ENCODE results near the gene C1QC.
A peak's percentile ranks its signal among the peaks of the same experiment; 100 is the strongest.
"Not testable (repeated sequence)": the region's sequence is repeated elsewhere in the genome, so short reads cannot be mapped to it uniquely, and the experiment has no call there.

Gene C1QC

DNA sequence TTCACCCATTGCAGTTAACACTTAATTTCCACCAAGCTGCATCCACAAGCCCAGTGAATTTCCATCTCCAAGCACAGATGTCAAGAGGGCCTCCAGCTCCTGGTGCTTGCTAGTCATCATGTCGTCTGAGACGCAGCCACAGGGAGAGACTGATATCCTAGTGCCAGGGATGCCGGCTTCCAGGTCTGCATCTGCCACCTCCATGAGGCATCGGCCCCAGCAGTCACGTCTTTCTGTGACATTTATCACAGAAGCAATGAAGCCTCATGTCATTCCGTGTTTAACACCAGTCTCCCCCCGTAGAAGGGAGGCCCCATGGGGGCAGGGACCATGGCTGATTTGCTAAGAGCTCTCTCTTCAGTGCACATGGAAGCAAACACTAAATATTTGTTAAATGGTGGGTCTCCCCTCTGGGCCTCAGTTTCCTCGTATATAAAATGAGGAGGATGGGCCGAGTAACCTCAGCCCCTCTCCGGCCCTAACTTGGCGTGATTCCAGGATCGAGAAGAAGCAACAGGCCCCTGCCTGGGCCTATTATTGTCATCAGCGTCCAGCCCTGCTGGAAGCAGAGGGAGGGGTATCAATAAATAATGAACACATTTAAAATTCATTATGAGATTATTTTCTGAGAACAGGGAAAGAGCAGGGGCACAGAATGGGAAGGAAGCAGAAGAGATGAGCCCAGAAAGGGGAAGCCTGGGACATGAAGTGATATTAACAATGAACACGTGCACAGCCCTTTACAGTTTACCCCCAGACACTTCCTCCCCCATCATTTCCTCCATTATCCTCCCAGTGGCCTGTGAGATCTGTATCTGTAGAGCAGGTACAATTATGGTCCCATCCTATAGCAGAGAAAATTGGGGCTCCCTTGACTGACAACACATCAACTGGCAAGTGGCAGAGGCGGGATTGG lies 8.8 kb downstream of the C1QC start:
- no peak for DNase-seq

DNA sequence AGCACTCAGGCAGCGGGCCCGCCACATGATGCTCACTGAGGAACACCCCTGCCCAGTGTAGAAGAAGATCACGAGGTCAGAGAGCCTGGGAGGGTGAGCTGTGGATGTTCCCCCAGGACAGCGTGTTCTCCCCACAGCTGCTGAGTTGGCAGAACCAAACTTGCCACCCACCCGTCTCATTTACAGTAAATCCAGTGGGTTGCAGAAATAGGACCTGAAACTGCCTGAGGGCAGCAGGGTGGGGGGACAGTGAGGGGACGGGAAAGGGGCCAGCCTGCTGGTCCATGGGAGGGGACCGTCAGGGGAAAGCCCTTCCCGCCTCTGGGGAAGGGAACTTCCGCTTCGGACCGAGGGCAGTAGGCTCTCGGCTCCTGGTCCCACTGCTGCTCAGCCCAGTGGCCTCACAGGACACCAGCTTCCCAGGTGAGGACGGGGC lies 9.5 kb downstream of the C1QC start, which contains the start of gene C1QB:
TSS of gene C1QB (plus strand) at position 356 of the 436 bp plus-strand sequence. CDS start 6,227 bp downstream, outside the sequence.
- DNase-seq: no peak

DNA sequence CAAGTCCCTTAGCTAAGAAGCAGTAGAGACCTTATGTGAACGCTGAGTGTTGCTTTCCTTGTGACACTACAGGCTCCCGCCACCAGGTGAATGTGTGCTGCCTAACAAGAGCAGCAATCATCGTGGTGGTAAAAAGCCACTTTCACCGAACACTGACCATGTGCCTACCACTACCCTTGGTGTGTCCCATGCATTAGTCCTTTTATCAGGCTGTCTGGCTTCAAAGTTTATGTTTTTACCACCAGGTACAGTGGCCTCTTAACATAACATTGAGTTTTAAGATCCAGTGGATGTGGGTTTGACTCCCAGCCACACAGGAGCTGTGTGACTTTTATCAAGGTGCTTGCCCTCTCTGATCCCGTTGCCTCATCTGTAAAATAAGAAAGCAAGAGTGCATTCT lies 11.3 kb downstream of the C1QC start:
- DNase-seq: no peak

DNA sequence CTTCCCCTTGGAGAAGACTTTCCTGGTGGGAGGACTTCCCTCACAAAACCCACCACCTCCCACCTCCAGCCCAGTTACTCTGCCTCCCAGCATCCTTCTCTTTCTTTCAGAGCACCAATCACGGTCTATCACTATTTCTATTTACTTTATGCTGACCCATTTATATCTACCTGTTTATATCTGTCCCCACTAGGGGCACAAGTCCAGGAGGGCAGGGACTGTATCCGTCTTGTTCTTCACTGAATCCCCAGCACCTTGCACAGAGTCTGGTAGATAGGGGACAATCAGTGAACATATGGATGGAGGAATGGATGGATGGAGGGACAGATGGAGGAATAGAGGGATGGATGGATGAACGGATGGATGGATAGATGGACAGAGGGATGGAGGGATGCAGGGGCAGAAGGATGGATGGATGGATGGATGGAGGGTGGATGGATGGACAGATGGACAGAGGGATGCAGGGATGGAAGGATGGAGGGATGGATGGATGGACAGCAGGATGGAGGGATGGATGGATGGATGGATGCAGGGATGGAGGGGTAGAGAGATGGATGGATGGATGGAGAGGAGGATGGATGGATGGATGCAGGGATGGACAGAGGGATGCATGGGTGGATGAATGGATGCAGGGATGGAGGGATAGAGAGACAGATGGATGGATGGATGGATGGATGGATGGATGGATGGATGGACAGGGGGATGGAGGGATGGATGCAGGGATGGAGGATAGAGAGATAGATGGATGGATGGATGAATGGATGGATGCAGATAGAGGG lies 15.1 kb downstream of the C1QC start:
- DNase-seq: no peak

DNA sequence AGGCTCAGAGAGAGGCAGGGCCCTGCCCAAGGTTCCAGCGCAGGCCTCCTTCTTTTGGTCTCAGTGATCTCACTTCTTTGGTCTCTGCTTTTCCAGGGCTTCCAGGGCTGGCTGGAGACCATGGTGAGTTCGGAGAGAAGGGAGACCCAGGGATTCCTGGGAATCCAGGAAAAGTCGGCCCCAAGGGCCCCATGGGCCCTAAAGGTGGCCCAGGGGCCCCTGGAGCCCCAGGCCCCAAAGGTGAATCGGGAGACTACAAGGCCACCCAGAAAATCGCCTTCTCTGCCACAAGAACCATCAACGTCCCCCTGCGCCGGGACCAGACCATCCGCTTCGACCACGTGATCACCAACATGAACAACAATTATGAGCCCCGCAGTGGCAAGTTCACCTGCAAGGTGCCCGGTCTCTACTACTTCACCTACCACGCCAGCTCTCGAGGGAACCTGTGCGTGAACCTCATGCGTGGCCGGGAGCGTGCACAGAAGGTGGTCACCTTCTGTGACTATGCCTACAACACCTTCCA lies 17.3 kb downstream of the C1QC start:
- no peak for DNase-seq

DNA sequence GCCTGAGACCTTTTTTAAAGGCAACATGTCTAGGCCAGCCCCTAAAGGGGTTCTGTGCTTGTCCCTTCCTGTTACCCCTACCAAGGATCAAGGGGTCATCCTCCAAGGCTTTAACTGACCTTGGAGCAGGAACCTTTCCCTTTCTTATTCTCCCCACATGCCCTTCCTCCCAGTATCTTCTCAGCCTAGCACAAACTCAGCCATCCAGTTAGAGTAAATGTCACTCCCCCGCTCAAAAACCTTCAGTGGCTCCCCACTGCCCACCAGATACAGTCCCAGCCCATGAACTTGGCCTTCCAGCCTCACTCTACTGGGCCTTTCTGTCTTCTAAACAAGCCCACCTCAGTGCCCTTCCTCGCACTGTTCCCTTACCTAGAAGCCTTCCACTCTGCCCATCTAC lies 18.4 kb downstream of the C1QC start:
- no peak for DNase-seq

DNA sequence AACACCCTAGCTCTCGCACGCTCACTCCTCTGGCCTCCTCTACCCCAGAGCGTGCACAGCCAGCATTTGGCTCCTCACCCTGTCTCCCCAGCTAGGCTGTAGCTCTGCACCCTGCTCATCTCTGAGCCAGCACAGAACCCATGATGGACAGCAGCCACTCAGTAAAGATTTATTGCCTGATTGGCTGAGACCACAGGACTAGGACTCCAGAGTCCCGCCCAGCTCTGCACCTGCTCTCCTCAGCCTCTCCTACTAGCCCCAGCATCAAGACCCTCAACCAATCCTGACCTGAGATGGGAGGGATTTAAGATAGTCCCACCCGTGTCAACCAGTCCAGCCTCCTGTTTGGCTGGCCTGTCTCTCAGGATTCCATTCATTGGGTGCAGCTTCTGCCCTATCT lies 18.9 kb downstream of the C1QC start:
- DNase-seq: peak; percentile 13

DNA sequence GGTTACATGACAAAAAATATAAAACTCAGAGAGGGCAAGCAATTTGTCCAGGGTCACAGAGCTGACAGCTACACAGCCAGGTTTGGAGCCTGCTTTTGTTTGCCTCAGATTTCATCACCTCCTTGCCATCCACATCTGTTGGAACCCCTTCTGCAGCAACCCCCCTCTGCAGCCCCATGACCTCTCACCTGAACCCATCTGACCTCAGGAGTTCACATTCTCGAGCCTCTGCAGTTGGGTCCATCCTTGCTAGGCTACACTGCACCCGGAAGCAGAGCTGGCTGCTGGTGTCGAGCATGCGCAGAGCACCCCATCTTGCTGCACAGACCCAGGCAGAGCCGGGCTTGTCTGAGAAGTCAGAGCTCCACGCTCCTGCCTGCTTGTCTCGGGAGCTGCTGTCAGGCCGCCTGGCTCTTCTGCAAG lies 19.6 kb downstream of the C1QC start:
- no peak for DNase-seq

DNA sequence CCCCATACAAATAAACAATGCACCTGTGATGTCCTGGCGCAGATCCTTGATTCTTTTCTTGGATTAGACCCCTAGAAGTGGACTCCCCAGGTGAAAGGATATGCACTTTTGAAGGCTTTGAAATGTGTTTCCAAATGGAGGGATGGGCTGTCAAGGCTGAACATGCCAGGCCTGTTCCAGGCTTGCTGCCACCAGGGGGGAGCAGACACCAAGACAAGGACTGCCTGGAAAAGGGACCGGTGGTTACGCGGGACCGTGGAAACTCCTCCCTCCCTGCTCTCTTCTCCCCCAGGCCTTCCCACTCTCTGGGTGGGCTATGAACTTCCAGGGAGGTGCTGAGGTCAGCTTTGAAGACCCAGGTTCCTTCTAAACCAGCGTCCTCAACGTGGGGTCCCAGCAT lies 22.3 kb downstream of the C1QC start:
- peak; percentile 16 for DNase-seq

DNA sequence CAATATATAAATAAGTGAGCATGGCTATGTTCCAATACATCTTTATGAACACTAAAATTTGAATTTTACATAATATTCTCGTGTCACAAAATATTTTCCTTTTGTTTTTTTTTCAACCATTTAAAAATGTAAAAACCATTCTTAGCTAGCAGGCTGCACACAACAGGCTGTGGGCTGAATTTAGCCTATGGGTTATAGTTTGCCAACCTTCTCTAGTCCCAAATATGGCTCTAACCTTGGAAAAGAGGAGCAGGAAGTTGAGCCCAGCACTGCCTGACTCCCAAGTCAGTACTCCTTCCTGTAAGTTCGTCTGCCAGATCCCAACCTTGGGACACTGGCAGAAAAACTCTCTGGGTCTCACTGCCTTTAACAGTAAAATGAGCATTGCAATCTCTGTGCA lies 23.0 kb downstream of the C1QC start:
- DNase-seq: no peak

DNA sequence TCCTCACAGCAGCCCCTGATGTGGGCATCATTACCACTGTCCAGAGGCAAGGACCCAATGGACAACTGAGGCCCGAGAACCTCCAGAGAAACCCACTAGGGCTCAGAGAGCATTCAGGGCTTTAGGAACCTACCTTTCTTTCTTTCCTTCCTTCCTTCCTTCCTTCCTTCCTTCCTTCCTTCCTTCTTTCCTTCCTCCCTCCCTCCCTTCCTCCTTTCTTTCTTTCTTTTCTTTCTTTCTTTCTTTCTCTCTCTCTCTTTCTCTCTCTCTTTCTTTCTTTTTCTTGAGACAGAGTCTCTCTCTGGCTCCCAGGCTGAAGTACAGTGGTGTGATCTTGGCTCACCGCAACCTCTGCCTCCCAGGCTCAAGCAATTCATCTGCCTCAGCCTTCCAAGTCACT lies 25.4 kb downstream of the C1QC start:
- DNase-seq: not testable (repeated sequence)

DNA sequence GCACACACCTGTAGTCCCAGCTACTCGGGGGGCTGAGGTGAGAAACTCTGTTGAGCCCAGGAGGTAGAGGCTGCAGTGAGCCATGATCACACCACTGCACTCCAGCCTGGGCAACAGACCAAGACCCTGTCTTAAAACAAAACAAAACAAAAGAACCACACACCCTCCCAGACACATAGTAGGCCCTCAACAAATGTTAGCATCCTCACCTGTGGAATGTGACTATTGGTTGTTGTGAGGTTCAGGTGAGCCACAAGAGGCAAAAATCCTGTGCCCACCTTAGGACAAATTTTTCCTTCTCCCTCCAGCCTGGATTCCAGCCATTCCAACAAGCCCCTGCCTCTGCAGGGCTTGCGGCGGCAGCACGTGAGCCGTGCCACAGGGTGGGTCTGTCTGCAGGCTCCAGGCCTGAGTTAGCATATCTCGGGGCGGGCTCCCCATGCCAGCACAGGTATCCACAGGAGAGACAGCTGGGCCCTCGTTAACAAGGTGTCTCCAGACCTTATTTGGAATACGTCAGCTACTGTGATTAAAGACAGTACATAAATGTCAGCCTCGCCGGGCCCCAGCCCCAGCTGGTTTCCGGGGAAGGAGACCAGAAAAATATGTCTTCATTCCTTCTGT lies 27.0 kb downstream of the C1QC start:
- DNase-seq: no peak

DNA sequence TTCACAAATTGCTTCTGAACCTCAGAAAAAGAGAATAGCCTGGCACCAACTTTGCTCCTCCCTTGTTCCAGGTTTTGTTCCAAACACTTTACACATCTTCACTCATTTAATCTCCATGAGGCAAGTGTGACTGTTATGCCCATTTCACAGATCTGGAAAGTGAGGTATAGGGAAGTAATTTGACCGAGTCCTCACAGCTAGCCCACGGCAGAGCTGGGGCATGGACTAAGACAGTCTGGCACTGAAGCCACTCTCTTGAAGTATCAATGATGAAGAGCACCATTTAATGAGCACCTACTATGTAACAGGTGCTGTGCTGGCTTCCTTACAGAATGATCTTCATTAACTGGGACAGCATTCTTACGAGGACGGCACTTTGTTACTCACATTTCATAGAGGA lies 28.6 kb downstream of the C1QC start:
- DNase-seq: no peak

DNA sequence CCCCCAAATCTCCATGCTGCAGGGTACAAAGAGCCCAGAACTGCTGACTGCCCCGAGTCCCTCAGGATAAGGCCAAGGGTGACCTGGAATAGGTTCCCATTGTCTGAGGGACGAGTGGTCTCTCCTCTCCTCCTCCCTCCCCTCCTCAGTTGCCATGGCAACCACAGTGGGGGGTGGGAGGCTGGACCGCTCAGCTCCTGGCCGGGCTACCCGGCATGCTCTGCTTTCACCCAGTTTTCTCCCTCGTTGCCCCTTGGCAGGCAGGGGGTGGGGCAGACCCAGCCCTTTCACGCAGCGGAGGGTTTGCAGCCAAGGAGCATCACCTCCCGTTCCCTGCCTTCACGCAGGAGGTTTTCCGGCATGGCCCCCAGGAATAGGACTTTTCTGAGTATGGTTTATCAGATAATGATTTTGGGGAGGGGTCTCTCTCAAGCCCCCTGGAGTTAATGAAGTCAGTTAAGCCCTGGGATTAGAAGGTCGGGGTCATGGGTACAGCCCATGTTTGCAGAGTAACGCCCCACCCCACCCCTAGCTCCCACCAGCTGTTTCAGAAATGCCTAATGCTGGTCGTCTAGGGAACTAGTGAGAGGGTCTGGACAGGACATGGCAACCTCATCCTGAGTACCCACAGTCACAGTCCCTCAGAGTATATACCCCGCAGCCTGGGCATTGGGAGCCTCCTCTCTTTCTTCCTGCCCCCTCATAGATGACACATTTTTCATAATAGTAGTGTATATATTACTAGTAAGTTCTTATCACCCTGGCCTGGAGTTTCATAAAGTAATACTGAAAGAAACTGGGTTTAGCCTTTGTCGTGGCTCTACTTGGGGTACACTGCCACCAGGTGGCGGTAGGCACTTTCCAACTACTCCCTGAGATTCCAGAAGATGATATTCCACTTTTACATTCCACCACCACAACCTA lies 30.3 kb downstream of the C1QC start:
- peak; percentile 30 for DNase-seq

DNA sequence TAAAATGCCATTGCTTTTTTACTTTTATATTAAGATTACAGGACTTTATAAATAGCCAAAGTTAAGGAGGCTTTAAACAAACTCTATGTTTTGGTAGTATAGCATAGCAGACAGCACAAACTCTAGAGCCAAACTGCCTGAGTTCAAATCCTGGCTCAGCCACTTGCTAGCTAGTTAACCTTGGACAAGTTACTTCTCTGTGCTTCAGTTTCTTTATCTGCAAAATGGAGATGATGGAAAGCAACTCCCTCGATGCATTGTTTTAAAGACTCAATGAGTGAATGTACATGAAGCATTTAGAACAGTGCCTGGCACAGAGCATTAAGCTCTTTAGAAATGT lies 30.9 kb downstream of the C1QC start:
- no peak for DNase-seq

DNA sequence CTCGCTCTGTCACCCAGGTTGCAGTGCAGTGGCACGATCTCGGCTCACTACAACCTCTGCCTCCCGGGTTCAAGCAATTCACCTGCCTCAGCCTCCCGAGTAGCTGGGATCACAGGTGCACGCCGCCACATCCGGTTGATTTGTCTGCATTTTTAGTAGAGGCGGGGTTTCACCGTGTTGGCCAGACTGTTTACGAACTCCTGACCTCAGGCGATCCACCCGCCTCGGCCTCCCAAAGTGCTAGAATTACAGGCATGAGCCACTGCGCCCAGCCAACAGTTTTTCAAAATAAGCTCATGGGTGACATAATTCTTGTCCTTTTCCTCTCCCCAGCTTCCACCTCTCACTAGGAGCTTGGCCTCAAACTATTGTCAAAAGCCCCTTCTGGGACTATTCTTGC lies 32.7 kb downstream of the C1QC start:
- DNase-seq: not testable (repeated sequence)

DNA sequence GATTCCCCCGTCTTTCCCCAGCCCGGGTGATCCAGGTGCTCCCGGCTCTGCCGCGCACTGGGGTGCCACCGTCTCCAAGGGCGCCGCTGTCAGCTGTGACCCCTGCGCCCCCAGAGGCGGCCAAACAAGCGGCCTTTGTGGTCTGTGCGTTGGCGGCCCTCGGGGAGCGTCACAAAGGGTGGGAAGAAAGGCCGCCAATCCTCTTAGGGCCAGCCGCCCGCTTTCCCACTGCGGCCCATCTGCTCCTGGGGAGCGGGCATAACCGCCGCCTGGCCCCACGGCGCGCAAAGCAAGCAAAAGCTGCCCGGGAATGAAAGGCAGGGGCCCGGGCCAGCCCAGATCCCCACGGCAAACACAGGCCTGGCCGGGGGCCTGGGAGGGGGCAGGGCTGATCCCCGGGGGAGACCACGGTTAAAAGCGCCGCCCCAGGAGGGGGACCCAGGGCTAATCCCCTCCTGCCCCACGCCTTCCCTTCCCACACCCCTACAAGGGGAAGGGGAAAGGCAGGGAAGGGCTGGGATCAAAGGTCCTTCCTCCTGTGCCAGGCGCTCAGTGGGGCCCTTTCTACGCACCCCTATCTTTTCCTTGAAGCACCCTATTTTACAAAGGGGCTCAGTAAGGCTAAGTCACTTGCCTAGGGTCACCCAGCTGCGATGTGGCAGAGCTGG lies 33.6 kb downstream of the C1QC start:
- DNase-seq: no peak

DNA sequence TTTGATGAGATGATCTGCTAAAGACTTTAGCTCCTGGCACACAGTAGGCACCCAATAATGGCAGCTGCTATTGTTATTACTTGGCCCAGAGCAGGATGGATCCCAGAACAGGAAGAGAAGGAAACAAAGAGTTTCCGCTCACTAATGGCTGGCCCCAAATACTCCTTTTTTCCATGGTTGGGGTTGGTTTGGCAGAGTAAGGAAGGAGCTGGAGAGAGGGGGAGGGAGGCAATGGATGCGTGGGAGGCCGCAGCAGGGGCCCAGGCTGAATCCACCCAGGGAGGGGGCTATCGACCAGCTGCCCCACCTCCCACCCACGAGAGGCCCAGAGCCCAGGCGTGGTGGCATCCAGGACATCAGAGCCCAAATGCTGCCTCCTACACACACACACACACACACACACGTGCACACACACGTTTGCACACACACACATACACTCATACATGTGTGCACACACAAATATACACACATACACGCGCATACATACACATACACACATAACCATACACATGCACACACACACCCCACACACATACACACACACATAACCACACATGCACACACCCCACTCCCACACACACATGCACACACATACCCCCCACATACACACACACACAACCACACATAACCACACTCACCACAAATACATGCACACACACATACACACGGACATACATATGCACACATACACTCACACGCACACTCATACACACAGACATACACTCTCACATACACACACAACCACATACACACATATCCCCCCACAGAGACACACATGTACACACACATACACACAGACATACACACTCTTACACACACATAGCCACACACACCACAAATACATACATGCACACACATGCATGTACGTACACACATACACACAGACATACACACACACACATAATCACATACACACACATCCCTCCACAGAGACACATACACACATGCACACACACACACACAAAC lies 34.8 kb downstream of the C1QC start:
- no peak for DNase-seq

DNA sequence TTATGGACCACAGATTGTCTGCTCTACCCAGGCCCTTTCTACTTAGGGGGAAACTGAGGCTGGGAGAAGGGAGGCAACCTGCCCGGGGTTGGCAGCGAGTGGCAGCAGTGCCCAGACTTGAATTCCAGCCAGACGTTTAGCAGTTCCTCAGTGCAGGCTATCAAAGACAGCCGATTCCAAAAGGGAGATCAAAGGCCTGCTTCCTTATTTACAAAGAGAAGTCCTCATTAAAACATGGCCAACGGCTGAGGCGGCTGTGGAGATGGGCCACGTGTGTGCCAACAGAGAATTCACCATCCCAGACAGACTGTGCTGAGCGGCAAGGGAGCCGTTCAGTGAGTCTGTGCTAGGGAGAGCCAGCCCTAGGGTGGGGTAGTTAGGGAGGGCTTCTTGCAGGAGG lies 37.3 kb downstream of the C1QC start:
- DNase-seq: no peak

DNA sequence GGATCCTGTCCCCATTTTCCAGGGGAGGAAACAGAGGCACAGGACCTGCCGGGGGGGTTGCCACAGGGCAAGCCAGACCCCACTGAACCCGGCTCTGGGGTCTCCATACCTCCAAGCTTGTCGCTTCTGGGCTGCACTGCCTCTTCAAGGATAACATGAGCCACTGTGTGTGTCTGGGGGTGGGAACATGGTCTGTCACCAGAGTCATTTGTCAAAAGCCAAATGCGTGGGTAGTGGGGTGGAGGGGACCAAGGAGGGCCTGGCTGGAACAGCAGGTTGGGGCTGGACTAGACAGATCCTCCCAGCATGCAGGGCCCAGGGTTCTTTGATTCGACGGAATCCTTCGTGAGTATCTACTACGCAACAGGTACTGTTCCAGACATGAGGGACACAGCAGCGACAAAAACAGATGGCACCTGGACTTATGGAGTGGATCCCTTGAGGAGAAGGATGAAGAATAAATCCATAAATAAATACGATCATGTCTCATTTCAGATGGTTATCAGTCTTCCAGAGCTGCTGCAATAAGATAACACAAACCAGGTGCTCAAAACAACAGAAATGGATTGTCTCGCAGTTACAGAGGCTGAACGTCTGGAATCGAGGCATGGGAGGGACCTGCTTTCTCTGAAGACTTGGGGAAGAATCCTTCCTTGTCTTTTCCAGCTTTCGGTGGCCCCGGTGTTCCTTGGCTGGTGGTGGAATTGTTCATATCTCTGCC lies 38.3 kb downstream of the C1QC start:
- no peak for DNase-seq

All from NCI-H345 (cell line).